Measurements from ENCODE around the gene WDR20. TPM values are rescaled to one million over a fixed set of nuclear protein-coding genes. Genes with fewer than 3 reads are reported as not detected.

Gene WDR20
- total RNA-seq, 2 donors from 2014 or later, result 12.2 to 15.5 TPM

DNA sequence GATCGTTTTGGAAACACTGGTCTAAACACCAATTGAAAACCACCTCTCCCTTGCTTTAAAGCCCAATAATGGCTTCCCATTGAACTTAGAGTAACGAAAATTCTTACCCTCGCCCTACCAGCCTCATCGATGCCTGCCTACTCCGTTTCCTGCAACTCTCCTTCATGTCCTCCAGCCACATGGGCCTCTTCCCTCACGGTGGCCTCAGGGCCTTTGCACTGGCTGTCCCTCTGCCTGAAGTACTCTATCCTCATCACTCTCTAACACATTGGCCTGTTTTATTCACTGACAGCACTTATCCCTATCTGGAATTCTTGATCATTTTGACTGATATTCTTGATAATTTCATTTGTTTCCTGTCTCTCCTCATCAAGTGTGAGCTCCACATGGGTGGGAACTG is 118.4 kb downstream of the WDR20 start:
- intact Hi-C loops (cut with DNase I), result loop anchor here (5.0 kb wide), 1 partner anchor 34 kb away; no protein-coding TSS in a partner anchor
- Histone ChIP-seq H3K27ac (no peak overlapping the region), H3K4me3 (no peak overlapping the region), H3K36me3 (replicated peaks in 1 of 2; ENCODE audit: insufficient read depth in 1 of 2, low read depth in 2 of 2) (no peaks in the 10 kb centered on the region), H3K27me3 (no peaks in the 10 kb centered on the region), H3K9me3 (no peaks in the 10 kb centered on the region), H3K4me1 (peaks cover 11% of the 10 kb centered on the region)
- DNase-seq, result no peak
- 92 to 96% methylated on average over 6 of the region's 6 CpGs for WGBS, 2 donors
- TF ChIP-seq POLR2A (IDR thresholded peaks at IDR 0.05), result no peak
- TF ChIP-seq, protein P1, sequence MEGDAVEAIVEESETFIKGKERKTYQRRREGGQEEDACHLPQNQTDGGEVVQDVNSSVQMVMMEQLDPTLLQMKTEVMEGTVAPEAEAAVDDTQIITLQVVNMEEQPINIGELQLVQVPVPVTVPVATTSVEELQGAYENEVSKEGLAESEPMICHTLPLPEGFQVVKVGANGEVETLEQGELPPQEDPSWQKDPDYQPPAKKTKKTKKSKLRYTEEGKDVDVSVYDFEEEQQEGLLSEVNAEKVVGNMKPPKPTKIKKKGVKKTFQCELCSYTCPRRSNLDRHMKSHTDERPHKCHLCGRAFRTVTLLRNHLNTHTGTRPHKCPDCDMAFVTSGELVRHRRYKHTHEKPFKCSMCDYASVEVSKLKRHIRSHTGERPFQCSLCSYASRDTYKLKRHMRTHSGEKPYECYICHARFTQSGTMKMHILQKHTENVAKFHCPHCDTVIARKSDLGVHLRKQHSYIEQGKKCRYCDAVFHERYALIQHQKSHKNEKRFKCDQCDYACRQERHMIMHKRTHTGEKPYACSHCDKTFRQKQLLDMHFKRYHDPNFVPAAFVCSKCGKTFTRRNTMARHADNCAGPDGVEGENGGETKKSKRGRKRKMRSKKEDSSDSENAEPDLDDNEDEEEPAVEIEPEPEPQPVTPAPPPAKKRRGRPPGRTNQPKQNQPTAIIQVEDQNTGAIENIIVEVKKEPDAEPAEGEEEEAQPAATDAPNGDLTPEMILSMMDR (IDR thresholded peaks at IDR 0.05), result no peak
- ATAC-seq, result no peak

Other genes starting within 250 kb of the WDR20 start
- 100 to 1,000 TPM; 171 to 219 TPM for gene DYNC1H1, start 175.3 kb upstream of the WDR20 start, total RNA-seq
- 100 to 1,000 TPM; 197 to 251 TPM for gene HSP90AA1, start 52.9 kb upstream of the WDR20 start, total RNA-seq
- gene MOK, start 165.3 kb downstream of the WDR20 start, total RNA-seq, result 10 to 100 TPM; 14.3 to 18.5 TPM
- 10 to 100 TPM in 1 of 2 donors, 1 to 10 TPM in 1; 8.0 to 22.1 TPM for gene ZNF839, start 179.8 kb downstream of the WDR20 start, total RNA-seq
- gene CINP, start 223.0 kb downstream of the WDR20 start, total RNA-seq, result 10 to 100 TPM; 25.1 to 27.2 TPM
- 10 to 100 TPM in 1 of 2 donors, 1 to 10 TPM in 1; 7.0 to 51.4 TPM for gene TECPR2, start 223.0 kb downstream of the WDR20 start, total RNA-seq